Neutrophil (primary cell): ENCODE results near the gene MXRA5.

ENCODE experiments used
- H3K27ac ChIP-seq: fragments of 200-600 bp; sonication (generic); 2 replicates; pipeline ENCODE4 v1.5.1; 2016; ENCODE audit warnings: mild to moderate bottlenecking, moderate library complexity
- H3K27me3 ChIP-seq: fragments of 200-600 bp; sonication (generic); 2 replicates; pipeline ENCODE4 v1.6.0; 2016; ENCODE audit warnings: mild to moderate bottlenecking
- H3K36me3 ChIP-seq: fragments of 200-600 bp; sonication (generic); 2 replicates; pipeline ENCODE4 v1.5.1; 2017
- H3K4me1 ChIP-seq, 2 experiments: fragments of 200-600 bp in 1 of 2; sonication (generic) in 1 of 2; 1 replicate in 1 of 2; 2 replicates in 1 of 2; pipeline versions ENCODE4 v1.5.1 to v1.6.1; 2013 to 2016; ENCODE audit warnings: low read depth in 1 of 2, low read length in 1 of 2, mild to moderate bottlenecking in 1 of 2, moderate library complexity in 1 of 2; ENCODE audit not compliant: control insufficient read depth in 1 of 2, insufficient read depth in 1 of 2
- H3K4me3 ChIP-seq, 2 experiments: fragments of 200-600 bp in 1 of 2; sonication (generic) in 1 of 2; 1 replicate in 1 of 2; 2 replicates in 1 of 2; pipeline ENCODE4 v1.5.1; 2013 to 2016; ENCODE audit warnings: low read depth in 1 of 2, low read length in 1 of 2, mild to moderate bottlenecking in 1 of 2, moderate library complexity in 1 of 2
- H3K9me3 ChIP-seq: fragments of 200-600 bp; sonication (generic); 2 replicates; pipeline ENCODE4 v1.5.1; 2016
- CTCF ChIP-seq: fragments of 200-600 bp; sonication (generic); IDR thresholded peaks from 2 replicates; pipeline ENCODE4 v1.5.1; 2016; ENCODE audit warnings: antibody characterized with exemption

Gene MXRA5

GRCh38 chrX:3317191-3317718, 29.2 kb downstream of the MXRA5 start:
- Histone ChIP-seq H3K27ac (no peak overlapping the region), H3K4me1 (no peaks in the 10 kb centered on the region), H3K4me3 (no peak overlapping the region), H3K27me3 (no peaks in the 10 kb centered on the region), H3K9me3 (no peaks in the 10 kb centered on the region), H3K36me3 (no peaks in the 10 kb centered on the region)
- no peak for TF ChIP-seq CTCF

- H3K27ac ChIP-seq: no peak overlapping the region
- no peaks in the 10 kb centered on the region for H3K4me1 ChIP-seq
- H3K36me3 ChIP-seq: no peaks in the 10 kb centered on the region
- no peak for TF ChIP-seq CTCF
- no peaks in the 10 kb centered on the region for H3K9me3 ChIP-seq
- H3K27me3 ChIP-seq: no peaks in the 10 kb centered on the region
- no peak overlapping the region for H3K4me3 ChIP-seq
Measured at GRCh38 chrX:3312109-3312508, 34.3 kb downstream of the MXRA5 start.

GRCh38 chrX:3307881-3308280, 38.6 kb downstream of the MXRA5 start:
- no peaks in the 10 kb centered on the region for H3K36me3 ChIP-seq
- H3K4me1 ChIP-seq: no peaks in the 10 kb centered on the region
- no peaks in the 10 kb centered on the region for H3K27me3 ChIP-seq
- no peak overlapping the region for H3K27ac ChIP-seq
- no peak for TF ChIP-seq CTCF
- no peaks in the 10 kb centered on the region for H3K9me3 ChIP-seq
- H3K4me3 ChIP-seq: no peak overlapping the region

GRCh38 chrX:3299636-3300035, 46.8 kb downstream of the MXRA5 start:
- Histone ChIP-seq H3K27me3 (no peaks in the 10 kb centered on the region), H3K36me3 (no peaks in the 10 kb centered on the region), H3K9me3 (no peaks in the 10 kb centered on the region), H3K4me3 (no peak overlapping the region), H3K27ac (no peak overlapping the region), H3K4me1 (no peaks in the 10 kb centered on the region)
- TF ChIP-seq CTCF: no peak

- no peaks in the 10 kb centered on the region for H3K27me3 ChIP-seq
- no peak overlapping the region for H3K4me3 ChIP-seq
- TF ChIP-seq CTCF: no peak
- H3K27ac ChIP-seq: no peak overlapping the region
- H3K36me3 ChIP-seq: no peaks in the 10 kb centered on the region
- H3K4me1 ChIP-seq: no peaks in the 10 kb centered on the region
- H3K9me3 ChIP-seq: no peaks in the 10 kb centered on the region
Measured at GRCh38 chrX:3295731-3296130, 50.7 kb downstream of the MXRA5 start.

GRCh38 chrX:3293251-3293650, 53.2 kb downstream of the MXRA5 start:
- no peak for TF ChIP-seq CTCF
- H3K27ac ChIP-seq: no peak overlapping the region
- no peaks in the 10 kb centered on the region for H3K4me1 ChIP-seq
- no peaks in the 10 kb centered on the region for H3K27me3 ChIP-seq
- H3K4me3 ChIP-seq: no peak overlapping the region
- no peaks in the 10 kb centered on the region for H3K36me3 ChIP-seq
- H3K9me3 ChIP-seq: no peaks in the 10 kb centered on the region
